DMS153 (cell line): ENCODE results near the gene APOL2.
"Not testable (repeated sequence)": the region's sequence is repeated elsewhere in the genome, so short reads cannot be mapped to it uniquely, and the experiment has no call there.

Experiments
- DNase-seq: peaks from one replicate; lab custom pipeline; 2025; lab: John Stamatoyannopoulos, UW

Gene APOL2

GRCh38 chr22:36220451-36220921 lies 18.8 kb downstream of the APOL2 start:
- DNase-seq: peak; percentile 61

GRCh38 chr22:36218648-36219193 lies 20.6 kb downstream of the APOL2 start:
- no peak for DNase-seq

GRCh38 chr22:36215981-36216380 lies 23.3 kb downstream of the APOL2 start:
- no peak for DNase-seq

- DNase-seq: no peak
Observed at GRCh38 chr22:36213586-36213985, 25.7 kb downstream of the APOL2 start.

GRCh38 chr22:36212901-36213300 lies 26.4 kb downstream of the APOL2 start:
- no peak for DNase-seq

GRCh38 chr22:36211237-36211861 lies 28.0 kb downstream of the APOL2 start:
- DNase-seq: peak; percentile 18

GRCh38 chr22:36210224-36210623 lies 29.1 kb downstream of the APOL2 start:
- no peak for DNase-seq

GRCh38 chr22:36209488-36209908 lies 29.8 kb downstream of the APOL2 start:
- DNase-seq: not testable (repeated sequence)

GRCh38 chr22:36208914-36209313 lies 30.4 kb downstream of the APOL2 start:
- DNase-seq: no peak

GRCh38 chr22:36208162-36208765 lies 31.1 kb downstream of the APOL2 start:
- no peak for DNase-seq

GRCh38 chr22:36206255-36206654 lies 33.1 kb downstream of the APOL2 start:
- no peak for DNase-seq

GRCh38 chr22:36205573-36205972 lies 33.8 kb downstream of the APOL2 start:
- not testable (repeated sequence) for DNase-seq

GRCh38 chr22:36204632-36205015 lies 34.7 kb downstream of the APOL2 start:
- no peak for DNase-seq

- DNase-seq: no peak
Observed at GRCh38 chr22:36204001-36204631, 35.2 kb downstream of the APOL2 start.

- peak; percentile 31 for DNase-seq
Observed at GRCh38 chr22:36203441-36203840, 35.9 kb downstream of the APOL2 start.

GRCh38 chr22:36202906-36203305 lies 36.4 kb downstream of the APOL2 start:
- DNase-seq: not testable (repeated sequence)

- no peak for DNase-seq
Observed at GRCh38 chr22:36201630-36202319, 37.6 kb downstream of the APOL2 start, which contains the start of gene APOL4. TSS of gene APOL4 (minus strand) at chr22:36201809. CDS start at chr22:36201734, 75 bp downstream.

GRCh38 chr22:36201025-36201424 lies 38.3 kb downstream of the APOL2 start:
- not testable (repeated sequence) for DNase-seq

- no peak for DNase-seq
Observed at GRCh38 chr22:36199001-36199551, 40.3 kb downstream of the APOL2 start.

- DNase-seq: no peak
Observed at GRCh38 chr22:36198536-36198935, 40.8 kb downstream of the APOL2 start.

GRCh38 chr22:36197514-36198146 lies 41.7 kb downstream of the APOL2 start:
- DNase-seq: no peak

GRCh38 chr22:36197065-36197440 lies 42.3 kb downstream of the APOL2 start:
- no peak for DNase-seq
